H1 (cell line): ENCODE data around the gene EPB41L2. TPM values are rescaled to one million over a fixed set of nuclear protein-coding genes. Genes with fewer than 3 reads are reported as not detected.

Experiments
- CTCF ChIP-seq, 3 experiments: IDR thresholded peaks; 1 replicate in 2 of 3; 2 replicates in 1 of 3; pipeline versions ENCODE4 v1.5.1 to v1.6.1; 2011; ENCODE audit warnings: low read length in 3 of 3, mild to moderate bottlenecking in 3 of 3, inconsistent platforms in 2 of 3, low read depth in 1 of 3, moderate library complexity in 1 of 3; ENCODE audit not compliant: insufficient read depth in 1 of 3; ENCODE audit errors: control extremely low read depth in 1 of 3
- polyA plus RNA-seq, 7 experiments: library from polyadenylated mRNA; depleted of rRNA in 3 of 7; stranded (reverse) in 5 of 7; unstranded in 2 of 7; fragments of >200 nt in 5 of 7; fragments of 200-250 nt in 2 of 7; gene quantifications; 1 replicate in 5 of 7; 2 replicates in 1 of 7; 4 replicates in 1 of 7; pipeline versions ENCODE4 v1.2.1 to v1.2.3, GENCODE V29; 2011 to 2013; ENCODE audit warnings: missing spikeins in 2 of 7, mixed read lengths in 2 of 7
- total RNA-seq: library from RNA; stranded (reverse); fragmentation: NEBNext Ultra II Directional; extraction: Animal tissue kit (Norgen Biotek cat#: 25700); gene quantifications from 2 replicates; pipeline ENCODE4 v1.2.1, GENCODE V29; 2021

EPB41L2 gene
- total and polyA plus RNA-seq, 2 of the 8 experiments (the other 6 are each of a cell fraction or from before 2014, with no cell fraction given): 22.5 to 123 TPM

- peak in 2 of 3 experiments; percentile 53 to 77; a peak in 2 of 4 replicates for TF ChIP-seq CTCF (IDR thresholded peaks at IDR 0.05; ENCODE audit: control extremely low read depth in 1 of 3, insufficient read depth in 1 of 3, low read depth in 1 of 3, low read length in 3 of 3)
Observed at GRCh38 chr6:130843575-130844320, 219.3 kb downstream of the EPB41L2 start (continued).
